K562 (cell line): Measurements from ENCODE around the gene MED13L. TPM values are rescaled to one million over a fixed set of nuclear protein-coding genes. Genes with fewer than 3 reads are reported as not detected.

ENCODE experiments used
- ATAC-seq: fragments of 200-7000 bp; cut with Tn5 transposase; 3 replicates; pipeline ENCODE4 v1.9.1; 2020; ENCODE audit warnings: moderate library complexity
- BruUV-seq: library from RNA; stranded (reverse); fragments of 400-500 nt; replicated peaks from 2 replicates; lab custom pipeline; 2021; lab: Mats Ljungman, UMichigan
- CTCF ChIA-PET: fragments of 300-600 bp; formaldehyde crosslinking; extraction: SDS; loops from one replicate; lab custom pipeline; 2021; ENCODE audit warnings: low intra/inter-chr PET ratio; lab: Yijun Ruan, JAX
- POLR2A ChIA-PET: fragments of 300-600, 350-650 bp; sonication (Branson Sonifier 250); formaldehyde crosslinking; extraction: SDS; loops from one replicate; lab custom pipeline; 2021; ENCODE audit warnings: antibody characterized with exemption, inconsistent platforms; lab: Yijun Ruan, JAX
- DNase-seq, 4 experiments: peaks; one replicate each; pipeline versions ENCODE4 v3.0.0 to v3.0.0-alpha.2; 2011 to 2018; ENCODE audit warnings: low spot score in 3 of 4, mixed read lengths in 3 of 4; ENCODE audit errors: extremely low read depth in 1 of 4
- FAIRE-seq: peaks from 2 replicates; lab custom pipeline; 2011; peaks lifted over from hg19 to GRCh38; lab: Jason Lieb, UNC
- H2AFZ ChIP-seq: 2 replicates; pipeline ENCODE4 v1.6.0; 2011; ENCODE audit warnings: low read depth, low read length, control low read depth, inconsistent platforms
- H3K27ac ChIP-seq: fragments of 200-600 bp; 3 replicates; pipeline ENCODE4 v1.8.0; 2011; ENCODE audit warnings: low read depth, mild to moderate bottlenecking, control low read depth, inconsistent platforms, low read length, moderate library complexity, mixed read lengths; ENCODE audit errors: extremely low read depth
- H3K27me3 ChIP-seq, 2 experiments: fragments of 300-600 bp in 1 of 2; 2 replicates in 1 of 2; 3 replicates in 1 of 2; pipeline versions ENCODE4 v1.6.0 to v1.8.0; 2011; ENCODE audit warnings: inconsistent platforms in 2 of 2, low read length in 2 of 2, mild to moderate bottlenecking in 1 of 2, mixed read lengths in 1 of 2, moderate library complexity in 1 of 2; ENCODE audit not compliant: control insufficient read depth in 2 of 2, insufficient read depth in 2 of 2
- H3K36me3 ChIP-seq: fragments of 300-600 bp; 3 replicates; pipeline ENCODE4 v1.8.0; 2011; ENCODE audit warnings: mild to moderate bottlenecking, low read length, inconsistent platforms; ENCODE audit not compliant: control insufficient read depth, insufficient read depth
- H3K4me1 ChIP-seq, 2 experiments: fragments of 200-600 bp in 1 of 2; replicated peaks in 1 of 2; 2 replicates in 1 of 2; 3 replicates in 1 of 2; pipeline versions ENCODE4 v1.5.1 to v1.8.0; 2011; ENCODE audit warnings: inconsistent platforms in 2 of 2, low read length in 2 of 2, mild to moderate bottlenecking in 1 of 2, mixed read lengths in 1 of 2, moderate library complexity in 1 of 2; ENCODE audit not compliant: control insufficient read depth in 2 of 2, insufficient read depth in 2 of 2
- H3K4me2 ChIP-seq: 2 replicates; pipeline ENCODE4 v1.6.1; 2011; ENCODE audit warnings: low read length, control low read depth, inconsistent platforms, mixed read lengths; ENCODE audit not compliant: insufficient read depth
- H3K4me3 ChIP-seq: fragments of 200-600 bp; sonication (generic), shearing (Covaris generic); 2 replicates; pipeline ENCODE4 v1.5.1; 2016; ENCODE audit warnings: control low read depth, inconsistent platforms
- H3K79me2 ChIP-seq: fragments of 200-600 bp; 3 replicates; pipeline ENCODE4 v1.8.0; 2011; ENCODE audit warnings: low read length, inconsistent platforms; ENCODE audit not compliant: control insufficient read depth, insufficient read depth
- H3K9ac ChIP-seq, 2 experiments: 2 replicates each; pipeline versions ENCODE4 v1.6.0 to v1.6.1; 2011; ENCODE audit warnings: low read depth in 2 of 2, low read length in 2 of 2, control low read depth in 1 of 2, inconsistent platforms in 1 of 2, mild to moderate bottlenecking in 1 of 2, mixed read lengths in 1 of 2; ENCODE audit not compliant: insufficient read depth in 1 of 2
- H3K9me1 ChIP-seq: one replicate; pipeline ENCODE4 v1.6.0; 2011; ENCODE audit warnings: inconsistent platforms, mild to moderate bottlenecking, low read length, moderate library complexity; ENCODE audit not compliant: control insufficient read depth, insufficient read depth
- H3K9me3 ChIP-seq: replicated peaks from 2 replicates; pipeline ENCODE4 v1.5.1; 2011; ENCODE audit warnings: low read depth, low read length, inconsistent platforms; ENCODE audit not compliant: control insufficient read depth, insufficient read depth
- H4K20me1 ChIP-seq: replicated peaks from 2 replicates; pipeline ENCODE4 v1.6.1; 2011; ENCODE audit warnings: low read length, inconsistent platforms, mixed read lengths; ENCODE audit not compliant: control insufficient read depth, insufficient read depth
- ARID1B ChIP-seq: fragments of 450-650 bp; IDR thresholded peaks from 2 replicates; pipeline ENCODE4 v1.6.1; 2016; ENCODE audit warnings: antibody characterized with exemption, mild to moderate bottlenecking, inconsistent platforms
- ATF1 ChIP-seq, 2 experiments: fragments of 450-650 bp in 1 of 2; IDR thresholded peaks; 2 replicates each; pipeline ENCODE4 v1.6.1; 2016; ENCODE audit warnings: missing compliant biosample characterization in 1 of 2, missing genetic modification characterization in 1 of 2
- BRF1 ChIP-seq: IDR thresholded peaks from 3 replicates; pipeline ENCODE4 v1.6.1; 2011; ENCODE audit warnings: borderline replicate concordance, mild to moderate bottlenecking; ENCODE audit not compliant: insufficient read length; ENCODE audit errors: extremely low read depth
- CHD1 ChIP-seq: fragments of 200-600 bp; sonication (generic); IDR thresholded peaks from one replicate; pipeline ENCODE4 v1.6.1; 2012; ENCODE audit warnings: mild to moderate bottlenecking, moderate library complexity, low read length, inconsistent platforms
- CTBP1 ChIP-seq: fragments of 450-650 bp; IDR thresholded peaks from 2 replicates; pipeline ENCODE4 v1.6.1; 2016; ENCODE audit warnings: borderline replicate concordance
- E2F5 ChIP-seq: sonication (generic); formaldehyde crosslinking; IDR thresholded peaks from 2 replicates; pipeline ENCODE4 v1.8.0; 2022; ENCODE audit warnings: mild to moderate bottlenecking, missing genetic modification reagents
- EHMT2 ChIP-seq: fragments of 450-650 bp; IDR thresholded peaks from 2 replicates; pipeline ENCODE4 v1.6.1; 2018; ENCODE audit warnings: antibody characterized with exemption
- GATA2 ChIP-seq: sonication (generic); formaldehyde crosslinking; IDR thresholded peaks from 2 replicates; pipeline ENCODE4 v1.4.0; 2020; ENCODE audit warnings: mild to moderate bottlenecking, missing genetic modification reagents
- HDAC8 ChIP-seq: fragments of 450-650 bp; IDR thresholded peaks from 2 replicates; pipeline ENCODE4 v1.6.1; 2016; ENCODE audit warnings: mild to moderate bottlenecking, missing genetic modification characterization, moderate library complexity, missing compliant biosample characterization
- HINFP ChIP-seq: fragments of 450-650 bp; conservative IDR thresholded peaks from 2 replicates; pipeline ENCODE4 v1.6.1; 2016; ENCODE audit warnings: missing genetic modification characterization, low read depth, mild to moderate bottlenecking, control low read depth, missing compliant biosample characterization
- KDM5B ChIP-seq: fragments of 200-600 bp; sonication (generic); IDR thresholded peaks from 2 replicates; pipeline ENCODE4 v1.6.1; 2012; ENCODE audit warnings: low read depth, mild to moderate bottlenecking, moderate library complexity, low read length, control low read depth, inconsistent platforms; ENCODE audit not compliant: insufficient replicate concordance
- MAZ ChIP-seq, 2 experiments: fragments of 450-650 bp in 1 of 2; sonication (generic) in 1 of 2; formaldehyde crosslinking; IDR thresholded peaks in 1 of 2; conservative IDR thresholded peaks in 1 of 2; 2 replicates each; pipeline versions ENCODE4 v1.4.0 to v1.5.0; 2020; ENCODE audit warnings: mild to moderate bottlenecking in 1 of 2, missing genetic modification reagents in 1 of 2
- NCOA1 ChIP-seq: fragments of 450-650 bp; IDR thresholded peaks from 2 replicates; pipeline ENCODE4 v1.6.1; 2016; ENCODE audit warnings: low read depth
- NFE2 ChIP-seq: IDR thresholded peaks from 2 replicates; pipeline ENCODE4 v1.6.1; 2014; ENCODE audit warnings: antibody characterized with exemption, low read depth
- SMAD4 ChIP-seq: fragments of 250-450 bp; sonication (Bioruptor Pico); conservative IDR thresholded peaks from 2 replicates; pipeline ENCODE4 v1.8.0; 2021; ENCODE audit warnings: inconsistent platforms, mild to moderate bottlenecking, moderate library complexity
- USF2 ChIP-seq: sonication (generic); formaldehyde crosslinking; IDR thresholded peaks from 2 replicates; pipeline ENCODE4 v1.5.0; 2020; ENCODE audit warnings: missing genetic modification reagents
- ZNF830 ChIP-seq: fragments of 250-450 bp; sonication (Bioruptor Pico); IDR thresholded peaks from 2 replicates; pipeline ENCODE4 v1.5.0; 2021; ENCODE audit warnings: mild to moderate bottlenecking
- WGBS: fragments of 100-300 bp; shearing (Covaris generic); methylation state at CpG from one replicate; pipeline ENCODE4 v1.1.6; 2016; ENCODE audit warnings: low coverage, mixed read lengths; ENCODE audit not compliant: insufficient coverage; ENCODE audit errors: missing lambda C conversion rate; 5-methylcytosine and 5-hydroxymethylcytosine counted together
- in situ Hi-C: fragments of 300-500 bp; cut with MboI; formaldehyde crosslinking; loops from 4 replicates; pipeline ENCODE4 v1.15.0; 2018; ENCODE audit warnings: inconsistent platforms, mixed read lengths
- intact Hi-C: fragments of 100-400 bp; cut with micrococcal nuclease; formaldehyde crosslinking; loops from 2 replicates; pipeline ENCODE4 v1.14.2; 2022
- polyA plus RNA-seq, 8 experiments: library from polyadenylated mRNA; depleted of rRNA in 4 of 8; stranded (reverse) in 5 of 8; unstranded in 3 of 8; fragments of >200 nt; fragmentation: Nextera tagmentation in 2 of 8; fragmentation: Illumina TruSeq in 1 of 8; extraction: Ambion mirVana in 2 of 8; extraction: Trizol in 1 of 8; gene quantifications; 2 replicates each; pipeline versions ENCODE4 v1.2.1 to v1.2.3, GENCODE V29; 2011 to 2014; ENCODE audit warnings: inconsistent platforms in 1 of 8, missing spikeins in 1 of 8
- total RNA-seq, 7 experiments: library from RNA; depleted of rRNA in 6 of 7; stranded (reverse); fragments of >200 nt in 6 of 7; fragmentation: Illumina TruSeq in 2 of 7; extraction: Trizol in 2 of 7; gene quantifications; 2 replicates each; pipeline versions ENCODE4 v1.2.1 to v1.2.3, GENCODE V29; 2011 to 2021; ENCODE audit warnings: low replicate concordance in 1 of 7

MED13L gene
- total and polyA plus RNA-seq, 9 of the 15 experiments (the other 6 are each of a cell fraction or from before 2014, with no cell fraction given) = 13.4 to 90.3 (median 36.9) TPM

GRCh38 chr12:116092162-116092561 is 185.3 kb downstream of the MED13L start:
- FAIRE-seq = no peak

More at GRCh38 chr12:116092162-116092561, 185.3 kb downstream of the MED13L start:
- POLR2A ChIA-PET = interaction anchor here (0.6 to 2.1 kb wide), 6 partner anchors 8 to 820 kb away, joined by 3 to 9 read pairs (median 4); no protein-coding TSS in a partner anchor
- no TSS peak for BruUV-seq
- no peak overlapping the region for H3K9ac ChIP-seq
- intact Hi-C loops = no loop called here
- TF ChIP-seq ZNF830 (no peak), USF2 (CRISPR knock-in tag) (no peak), ATF1 (CRISPR knock-in tag; IDR thresholded peaks at IDR 0.05) (no peak), ATF1 (tag; IDR thresholded peaks at IDR 0.05) (no peak), KDM5B (no peak), MAZ (CRISPR knock-in tag; conservative IDR thresholded peaks at IDR 0.05 in 1 of 2, IDR thresholded peaks at IDR 0.05 in 1 of 2) (no peak), ARID1B (0 out of 2 replicates have a peak, but pooled peaks have one; percentile 14), CHD1 (no peak), BRF1 (no peak), CTBP1 (no peak), E2F5 (no peak), SMAD4 (CRISPR knock-in tag) (no peak), NFE2 (0 out of 2 replicates have a peak, but pooled peaks have one; percentile 23), EHMT2 (no peak), GATA2 (CRISPR knock-in tag) (peak; percentile 47; the same call in 1 of the 2 replicates), HDAC8 (tag) (no peak), NCOA1 (no peak), HINFP (tag) (no peak)
- TF ChIP-seq, all 486 proteins: peak for 3
- DNase-seq = peak in 1 of 4 experiments; percentile 13
- Histone ChIP-seq H3K4me3 (no peak overlapping the region), H3K79me2 (peaks cover 82% of the 10 kb centered on the region), H3K36me3 (peaks cover 19% of the 10 kb centered on the region), H3K4me2 (no peak overlapping the region), H3K9me3 (no peaks in the 10 kb centered on the region), H2AFZ (no peak overlapping the region), H3K27me3 (no peaks in the 10 kb centered on the region), H3K4me1 (peaks cover 2 to 6% of the 10 kb centered on the region in 2 experiments; a peak in 3 of 5 replicates), H4K20me1 (0 out of 2 replicates have a peak, but pooled peaks cover 3% of the 10 kb centered on the region), H3K9me1 (no peaks in the 10 kb centered on the region), H3K27ac (no peak overlapping the region)
- CTCF ChIA-PET = no interaction called here
- in situ Hi-C loops = no loop called here
- 60% methylated on average over 3 of the region's 3 CpGs for WGBS
- ATAC-seq = peak; percentile 57
